ENCODE measurements around the gene TRPT1.

- TF ChIP-seq CTCF (conservative IDR thresholded peaks at IDR 0.05; ENCODE audit: low read length) (no peak), EZH2phosphoT487 (IDR thresholded peaks at IDR 0.05; ENCODE audit: borderline replicate concordance, low read depth, low read length) (no peak)
Observed at GRCh38 chr11:64238076-64238475, 12.1 kb upstream of the TRPT1 start.
